ENCODE data around the gene RERE.
"Not testable (repeated sequence)": the region's sequence is repeated elsewhere in the genome, so short reads cannot be mapped to it uniquely, and the experiment has no call there.

Gene RERE

GRCh38 chr1:8822373-8823294 lies 5.2 kb upstream of the RERE start:
- peaks cover 6% of the 10 kb centered on the region for H3K27me3 Mint-ChIP-seq
- no peaks in the 10 kb centered on the region for H3K9me3 Mint-ChIP-seq
- no peak overlapping the region for H3K4me3 Mint-ChIP-seq
- no peak overlapping the region for H3K27ac Mint-ChIP-seq
- peaks cover 7% of the 10 kb centered on the region for H3K4me1 Mint-ChIP-seq (ENCODE audit: low read depth)
- H3K36me3 Mint-ChIP-seq (ENCODE audit: low read depth) = no peaks in the 10 kb centered on the region
- DNase-seq = no peak

GRCh38 chr1:8821084-8821483 lies 3.6 kb upstream of the RERE start:
- no peak for DNase-seq
- peaks cover 8% of the 10 kb centered on the region for H3K36me3 Mint-ChIP-seq (ENCODE audit: low read depth)
- no peak overlapping the region for H3K4me3 Mint-ChIP-seq
- H3K27me3 Mint-ChIP-seq = peaks cover 6% of the 10 kb centered on the region
- no peaks in the 10 kb centered on the region for H3K9me3 Mint-ChIP-seq
- H3K27ac Mint-ChIP-seq = no peak overlapping the region
- peaks cover 15% of the 10 kb centered on the region for H3K4me1 Mint-ChIP-seq (ENCODE audit: low read depth)

- H3K4me3 Mint-ChIP-seq = peak overlapping the region; percentile 82
- DNase-seq; H3K27ac Mint-ChIP-seq; H3K9me3 Mint-ChIP-seq; H3K36me3 Mint-ChIP-seq (ENCODE audit: low read depth); H3K27me3 Mint-ChIP-seq: not testable (repeated sequence)
- peaks cover 38% of the 10 kb centered on the region for H3K4me1 Mint-ChIP-seq (ENCODE audit: low read depth)
These were observed 1.3 kb upstream of the RERE start for GRCh38 chr1:8818789-8819188.

GRCh38 chr1:8818325-8818775 lies 910 bp upstream of the RERE start:
- H3K36me3 Mint-ChIP-seq (ENCODE audit: low read depth) = peaks cover 8% of the 10 kb centered on the region
- DNase-seq = no peak
- peak overlapping the region; percentile 92 for H3K27ac Mint-ChIP-seq
- H3K4me3 Mint-ChIP-seq = peak overlapping the region; percentile 82
- peaks cover 4% of the 10 kb centered on the region for H3K27me3 Mint-ChIP-seq
- H3K9me3 Mint-ChIP-seq = no peaks in the 10 kb centered on the region
- peaks cover 43% of the 10 kb centered on the region for H3K4me1 Mint-ChIP-seq (ENCODE audit: low read depth)

- DNase-seq = peak; percentile 61
- H3K9me3 Mint-ChIP-seq = no peaks in the 10 kb centered on the region
- H3K27ac Mint-ChIP-seq = peak overlapping the region; percentile 98
These were observed 519 bp downstream of the RERE start for GRCh38 chr1:8816831-8817411.

GRCh38 chr1:8816264-8816663 lies 1.2 kb downstream of the RERE start:
- Mint-ChIP-seq H3K36me3 (ENCODE audit: low read depth) (peaks cover 8% of the 10 kb centered on the region), H3K27me3 (peaks cover 3% of the 10 kb centered on the region), H3K4me1 (ENCODE audit: low read depth) (peaks cover 58% of the 10 kb centered on the region), H3K9me3 (no peaks in the 10 kb centered on the region), H3K4me3 (peak overlapping the region; percentile 94), H3K27ac (peak overlapping the region; percentile 98)
- no peak for DNase-seq

More at GRCh38 chr1:8816831-8817411, 519 bp downstream of the RERE start:
- Mint-ChIP-seq H3K4me1 (ENCODE audit: low read depth) (peaks cover 53% of the 10 kb centered on the region), H3K27me3 (peaks cover 3% of the 10 kb centered on the region), H3K36me3 (ENCODE audit: low read depth) (peaks cover 8% of the 10 kb centered on the region), H3K4me3 (peak overlapping the region; percentile 94)

- Mint-ChIP-seq H3K36me3 (ENCODE audit: low read depth) (peaks cover 8% of the 10 kb centered on the region), H3K27ac (peak overlapping the region; percentile 2), H3K9me3 (no peaks in the 10 kb centered on the region), H3K4me1 (ENCODE audit: low read depth) (peaks cover 61% of the 10 kb centered on the region), H3K4me3 (peak overlapping the region; percentile 94), H3K27me3 (no peaks in the 10 kb centered on the region)
- no peak for DNase-seq
These were observed 1.8 kb downstream of the RERE start for GRCh38 chr1:8815582-8816151.

GRCh38 chr1:8814865-8815264 lies 2.6 kb downstream of the RERE start:
- H3K27me3 Mint-ChIP-seq = no peaks in the 10 kb centered on the region
- no peak for DNase-seq
- H3K27ac Mint-ChIP-seq = no peak overlapping the region
- H3K36me3 Mint-ChIP-seq (ENCODE audit: low read depth) = peaks cover 8% of the 10 kb centered on the region
- H3K4me1 Mint-ChIP-seq (ENCODE audit: low read depth) = peaks cover 62% of the 10 kb centered on the region
- H3K9me3 Mint-ChIP-seq = no peaks in the 10 kb centered on the region
- H3K4me3 Mint-ChIP-seq = peak overlapping the region; percentile 21

- no peaks in the 10 kb centered on the region for H3K9me3 Mint-ChIP-seq
- H3K4me1 Mint-ChIP-seq (ENCODE audit: low read depth) = peaks cover 62% of the 10 kb centered on the region
- H3K4me3 Mint-ChIP-seq = peak overlapping the region; percentile 33
- no peaks in the 10 kb centered on the region for H3K27me3 Mint-ChIP-seq
- H3K36me3 Mint-ChIP-seq (ENCODE audit: low read depth) = peaks cover 8% of the 10 kb centered on the region
- DNase-seq = no peak
- H3K27ac Mint-ChIP-seq = peak overlapping the region; percentile 79
These were observed 3.4 kb downstream of the RERE start for GRCh38 chr1:8813991-8814390.

- no peaks in the 10 kb centered on the region for H3K27me3 Mint-ChIP-seq
- H3K4me3 Mint-ChIP-seq = peak overlapping the region; percentile 4
- no peak for DNase-seq
- no peaks in the 10 kb centered on the region for H3K9me3 Mint-ChIP-seq
- H3K36me3 Mint-ChIP-seq (ENCODE audit: low read depth) = peaks cover 8% of the 10 kb centered on the region
- H3K4me1 Mint-ChIP-seq (ENCODE audit: low read depth) = peaks cover 59% of the 10 kb centered on the region
- H3K27ac Mint-ChIP-seq = peak overlapping the region; percentile 79
These were observed 4.2 kb downstream of the RERE start for GRCh38 chr1:8813016-8813763.

- no peak for DNase-seq
- no peak overlapping the region for H3K27ac Mint-ChIP-seq
- no peaks in the 10 kb centered on the region for H3K27me3 Mint-ChIP-seq
- no peaks in the 10 kb centered on the region for H3K9me3 Mint-ChIP-seq
- H3K4me1 Mint-ChIP-seq (ENCODE audit: low read depth) = peaks cover 56% of the 10 kb centered on the region
- H3K36me3 Mint-ChIP-seq (ENCODE audit: low read depth) = peaks cover 5% of the 10 kb centered on the region
- H3K4me3 Mint-ChIP-seq = no peak overlapping the region
These were observed 5.4 kb downstream of the RERE start for GRCh38 chr1:8812081-8812480.

GRCh38 chr1:8810987-8811386 lies 6.5 kb downstream of the RERE start:
- Mint-ChIP-seq H3K36me3 (ENCODE audit: low read depth) (no peaks in the 10 kb centered on the region), H3K27ac (no peak overlapping the region), H3K27me3 (no peaks in the 10 kb centered on the region), H3K4me1 (ENCODE audit: low read depth) (peaks cover 47% of the 10 kb centered on the region), H3K4me3 (no peak overlapping the region), H3K9me3 (no peaks in the 10 kb centered on the region)
- DNase-seq = no peak

- H3K36me3 Mint-ChIP-seq (ENCODE audit: low read depth) = no peaks in the 10 kb centered on the region
- no peaks in the 10 kb centered on the region for H3K9me3 Mint-ChIP-seq
- peaks cover 32% of the 10 kb centered on the region for H3K4me1 Mint-ChIP-seq (ENCODE audit: low read depth)
- no peaks in the 10 kb centered on the region for H3K27me3 Mint-ChIP-seq
- no peak overlapping the region for H3K27ac Mint-ChIP-seq
- DNase-seq = no peak
- H3K4me3 Mint-ChIP-seq = no peak overlapping the region
These were observed 8.1 kb downstream of the RERE start for GRCh38 chr1:8809342-8809736.

- DNase-seq = no peak
- no peaks in the 10 kb centered on the region for H3K36me3 Mint-ChIP-seq (ENCODE audit: low read depth)
- H3K27ac Mint-ChIP-seq = no peak overlapping the region
- no peaks in the 10 kb centered on the region for H3K27me3 Mint-ChIP-seq
- no peaks in the 10 kb centered on the region for H3K9me3 Mint-ChIP-seq
- H3K4me3 Mint-ChIP-seq = no peak overlapping the region
- peaks cover 16% of the 10 kb centered on the region for H3K4me1 Mint-ChIP-seq (ENCODE audit: low read depth)
These were observed 10.4 kb downstream of the RERE start for GRCh38 chr1:8807004-8807403.
